ENCODE results near the gene CDH13.

DNA sequence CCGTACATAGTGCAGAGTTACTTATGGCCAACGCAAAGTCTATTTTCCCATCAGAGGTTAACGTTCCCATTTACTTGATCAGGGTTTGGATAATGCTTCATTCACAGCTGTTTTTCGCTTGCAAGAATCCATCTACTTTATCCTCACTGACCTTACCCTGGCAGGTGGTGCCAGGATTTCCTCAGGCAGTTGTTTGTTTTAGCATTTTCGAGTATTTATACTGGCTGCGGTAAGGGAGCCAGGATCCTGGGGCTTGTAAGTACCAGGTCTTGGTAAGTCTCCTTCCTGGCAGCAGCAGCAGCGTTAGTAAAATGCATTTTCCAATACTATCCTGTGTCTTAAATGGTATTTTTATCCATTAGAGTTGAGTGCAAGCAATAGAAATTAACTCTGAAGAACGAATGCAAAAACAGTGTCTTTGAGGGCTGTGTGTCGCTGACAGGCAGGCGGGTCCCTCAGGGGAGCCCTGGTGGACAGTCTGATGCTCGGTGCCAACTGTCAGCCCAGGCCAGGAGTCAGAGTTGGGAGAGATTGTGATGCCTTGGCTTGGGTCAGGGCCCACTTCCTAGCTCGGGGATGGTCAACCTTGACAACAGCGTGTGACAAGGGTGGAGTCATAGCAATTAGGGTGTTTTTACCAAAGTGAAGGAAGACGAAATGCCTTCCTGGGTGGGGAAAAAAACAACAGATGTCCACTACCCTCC, 1088.6 kb downstream of the CDH13 start:
- TF ChIP-seq, protein P1, sequence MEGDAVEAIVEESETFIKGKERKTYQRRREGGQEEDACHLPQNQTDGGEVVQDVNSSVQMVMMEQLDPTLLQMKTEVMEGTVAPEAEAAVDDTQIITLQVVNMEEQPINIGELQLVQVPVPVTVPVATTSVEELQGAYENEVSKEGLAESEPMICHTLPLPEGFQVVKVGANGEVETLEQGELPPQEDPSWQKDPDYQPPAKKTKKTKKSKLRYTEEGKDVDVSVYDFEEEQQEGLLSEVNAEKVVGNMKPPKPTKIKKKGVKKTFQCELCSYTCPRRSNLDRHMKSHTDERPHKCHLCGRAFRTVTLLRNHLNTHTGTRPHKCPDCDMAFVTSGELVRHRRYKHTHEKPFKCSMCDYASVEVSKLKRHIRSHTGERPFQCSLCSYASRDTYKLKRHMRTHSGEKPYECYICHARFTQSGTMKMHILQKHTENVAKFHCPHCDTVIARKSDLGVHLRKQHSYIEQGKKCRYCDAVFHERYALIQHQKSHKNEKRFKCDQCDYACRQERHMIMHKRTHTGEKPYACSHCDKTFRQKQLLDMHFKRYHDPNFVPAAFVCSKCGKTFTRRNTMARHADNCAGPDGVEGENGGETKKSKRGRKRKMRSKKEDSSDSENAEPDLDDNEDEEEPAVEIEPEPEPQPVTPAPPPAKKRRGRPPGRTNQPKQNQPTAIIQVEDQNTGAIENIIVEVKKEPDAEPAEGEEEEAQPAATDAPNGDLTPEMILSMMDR (conservative IDR thresholded peaks at IDR 0.05; ENCODE audit: low read depth, low read length), result no peak
- TF ChIP-seq EZH2 (IDR thresholded peaks at IDR 0.05; ENCODE audit: borderline replicate concordance, low read depth, low read length, poor library complexity, severe bottlenecking), result no peak

All from A673 (cell line).